Germinal center (tissue), 1 donor: Measurements from ENCODE around the gene SPPL3.
"Not testable (repeated sequence)": the region's sequence is repeated elsewhere in the genome, so short reads cannot be mapped to it uniquely, and the experiment has no call there.

Experiments
- DNase-seq: peaks from one replicate; pipeline ENCODE4 v3.0.0; 2012; ENCODE audit warnings: mixed read lengths, low spot score

The SPPL3 gene, protein sequence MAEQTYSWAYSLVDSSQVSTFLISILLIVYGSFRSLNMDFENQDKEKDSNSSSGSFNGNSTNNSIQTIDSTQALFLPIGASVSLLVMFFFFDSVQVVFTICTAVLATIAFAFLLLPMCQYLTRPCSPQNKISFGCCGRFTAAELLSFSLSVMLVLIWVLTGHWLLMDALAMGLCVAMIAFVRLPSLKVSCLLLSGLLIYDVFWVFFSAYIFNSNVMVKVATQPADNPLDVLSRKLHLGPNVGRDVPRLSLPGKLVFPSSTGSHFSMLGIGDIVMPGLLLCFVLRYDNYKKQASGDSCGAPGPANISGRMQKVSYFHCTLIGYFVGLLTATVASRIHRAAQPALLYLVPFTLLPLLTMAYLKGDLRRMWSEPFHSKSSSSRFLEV

DNA sequence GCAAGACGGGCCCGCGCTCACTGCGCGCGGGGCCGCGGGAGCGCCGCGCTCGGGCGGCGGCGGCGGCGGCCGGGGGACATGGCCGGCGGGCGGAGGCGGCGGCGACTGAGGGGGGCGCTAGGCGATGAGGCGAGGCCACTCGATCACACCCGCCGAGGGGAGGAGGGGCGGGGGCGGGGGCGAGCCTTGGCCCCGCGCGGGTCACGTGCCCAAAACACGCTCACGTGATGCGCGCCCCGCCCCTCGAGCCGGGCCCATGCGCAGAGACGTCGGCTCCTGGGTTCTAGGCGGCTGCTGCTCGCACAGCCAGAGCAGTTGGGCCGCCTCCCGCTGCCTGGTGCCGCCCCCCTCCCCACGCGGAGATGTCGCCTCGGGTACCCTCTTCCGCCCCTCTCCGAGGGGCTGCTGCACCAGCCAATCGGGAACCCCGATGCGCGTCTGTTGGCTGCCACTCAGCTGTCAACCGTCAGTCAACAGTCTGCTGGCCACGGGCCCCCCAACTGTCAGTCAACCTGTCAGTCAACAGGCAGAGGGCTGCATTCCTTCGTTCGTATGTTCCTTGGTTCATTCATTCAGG lies at the start of gene SPPL3:
SPPL3 (minus strand) TSS at position 162 of the 577 bp plus-strand sequence. CDS start 491 bp downstream, outside the sequence.
- peak; percentile 95 for DNase-seq

DNA sequence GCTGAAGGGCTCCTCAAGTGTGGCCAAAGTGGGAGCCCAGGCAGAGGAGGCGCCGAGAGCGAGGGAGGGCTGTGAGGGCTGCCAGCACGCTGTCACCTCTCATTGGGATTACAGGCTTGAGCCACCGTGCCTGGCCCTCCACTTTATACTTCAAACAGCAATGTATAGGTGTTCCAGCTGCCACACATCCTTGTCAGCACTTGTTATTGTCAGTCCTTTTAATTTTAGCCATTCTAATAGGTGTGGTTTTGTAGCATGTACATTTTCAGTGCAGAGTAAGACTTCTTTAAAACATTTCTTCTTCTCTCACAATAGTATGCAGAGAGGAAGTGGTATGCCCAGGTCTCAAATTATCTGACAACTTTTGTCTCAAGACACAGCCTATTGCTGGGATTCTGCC lies 46.6 kb upstream of the SPPL3 start:
- DNase-seq: no peak

DNA sequence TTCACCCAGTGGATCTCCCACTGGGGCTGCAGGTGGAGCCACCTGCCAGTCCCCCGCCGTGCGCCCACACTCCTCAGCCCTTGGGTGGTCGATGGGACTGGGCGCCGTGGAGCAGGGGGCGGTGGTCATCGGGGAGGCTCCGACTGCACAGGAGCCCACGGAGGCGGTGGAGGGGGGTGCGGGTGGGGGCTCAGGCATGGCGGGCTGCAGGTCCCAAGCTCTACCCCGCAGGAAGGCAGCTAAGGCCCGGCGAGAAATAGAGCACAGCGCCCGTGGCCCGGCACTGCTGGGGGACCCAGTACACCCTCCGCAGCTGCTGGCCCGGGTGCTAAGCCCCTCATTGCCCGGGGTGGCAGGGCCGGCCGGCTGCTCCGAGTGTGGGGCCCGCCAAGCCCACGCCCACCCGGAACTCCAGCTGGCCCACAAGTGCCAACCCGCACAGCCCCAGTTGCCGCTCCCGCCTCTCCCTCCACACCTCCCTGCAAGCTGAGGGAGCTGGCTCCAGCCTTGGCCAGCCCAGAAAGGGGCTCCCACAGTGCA lies 46.2 kb upstream of the SPPL3 start:
- not testable (repeated sequence) for DNase-seq

DNA sequence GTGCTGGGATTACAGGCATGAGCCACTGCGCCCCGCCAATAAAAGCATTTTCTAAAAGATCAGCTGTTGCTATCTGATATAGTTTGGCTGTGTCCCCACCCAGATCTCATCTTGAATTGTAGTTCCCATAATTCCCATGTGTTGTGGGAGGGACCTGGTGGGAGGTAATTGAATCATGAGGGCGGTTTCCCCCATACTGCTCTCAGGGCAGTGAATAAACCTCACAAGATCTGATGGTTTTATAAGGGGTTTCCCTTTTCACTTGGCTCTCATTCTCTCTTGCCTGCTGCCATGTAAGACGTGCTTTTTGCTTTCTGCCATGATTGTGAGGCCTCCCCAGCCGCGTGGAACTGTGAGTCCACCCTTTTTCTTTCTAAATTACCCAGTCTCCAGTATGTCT lies 41.4 kb upstream of the SPPL3 start:
- not testable (repeated sequence) for DNase-seq

DNA sequence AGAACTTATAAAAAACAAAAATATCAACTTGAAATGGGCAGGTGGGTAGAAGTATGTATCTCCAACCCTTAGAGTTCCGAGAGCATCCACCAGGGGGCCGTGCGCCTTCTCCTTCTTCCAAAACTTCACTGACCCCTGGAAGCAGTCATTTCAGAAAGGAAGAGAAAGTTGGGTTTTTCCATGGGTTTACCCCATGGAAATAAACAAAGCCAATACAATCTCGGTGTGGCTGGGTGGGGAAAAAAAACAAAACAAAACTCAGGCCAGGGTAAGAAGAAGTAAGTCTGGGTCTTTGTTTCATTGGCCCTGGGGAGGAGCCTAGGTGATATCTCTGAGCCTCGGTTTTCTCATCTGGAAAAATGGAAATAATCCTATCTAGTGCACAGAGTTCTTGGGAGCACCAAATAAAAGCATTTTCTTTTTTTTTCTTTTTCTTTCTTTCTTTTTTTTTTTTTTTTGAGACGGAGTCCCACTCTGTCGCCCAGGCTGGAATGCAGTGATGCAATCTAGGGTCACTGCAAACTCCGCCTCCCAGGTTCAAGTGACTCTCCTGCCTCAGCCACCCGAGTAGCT lies 40.6 kb upstream of the SPPL3 start:
- DNase-seq: peak; percentile 67

DNA sequence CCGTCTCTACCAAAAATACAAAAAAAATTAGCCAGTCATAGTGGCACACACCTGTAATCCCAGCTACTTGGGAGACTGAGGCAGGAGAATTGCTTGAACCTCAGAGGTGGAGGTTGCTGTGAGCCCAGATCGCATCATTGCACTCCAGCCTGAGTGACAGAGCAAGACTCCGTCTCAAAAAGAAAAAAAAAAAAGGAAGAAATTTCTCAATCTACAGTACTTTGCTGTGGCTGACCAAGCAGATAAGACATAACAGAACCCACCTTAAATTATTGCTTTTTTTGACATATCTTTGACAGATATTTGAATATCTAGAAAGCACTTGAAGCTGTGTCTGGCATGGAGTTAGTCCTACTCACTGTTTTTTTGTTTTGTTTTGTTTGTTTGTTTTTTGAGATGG lies 39.3 kb upstream of the SPPL3 start:
- DNase-seq: no peak

DNA sequence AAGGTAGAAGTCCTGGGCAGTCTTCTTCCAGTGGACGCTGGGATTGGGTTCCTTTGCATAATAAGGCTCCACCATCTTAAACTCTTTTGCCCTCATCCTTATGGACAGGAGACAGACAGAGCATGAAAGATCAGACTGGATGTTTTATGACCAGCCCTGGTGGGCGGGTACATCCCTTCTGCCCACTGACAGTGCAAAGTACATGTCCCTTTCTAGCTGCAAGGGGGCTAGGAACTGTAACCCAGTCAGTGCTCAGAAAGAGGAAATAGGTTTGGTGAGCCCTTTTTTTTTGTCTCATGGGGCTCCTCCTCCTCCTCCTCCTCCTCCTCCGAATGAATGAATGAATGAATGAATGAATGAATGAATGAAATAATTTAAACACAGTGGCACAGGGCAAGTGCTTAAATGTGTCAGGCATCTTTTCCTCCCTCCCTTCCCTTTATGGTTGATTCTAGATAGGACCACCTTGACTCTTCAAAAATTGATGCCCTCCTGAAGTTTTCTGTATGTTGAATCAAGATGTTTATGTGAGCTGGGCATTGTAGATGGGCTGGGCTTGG lies 37.8 kb upstream of the SPPL3 start:
- DNase-seq: no peak

DNA sequence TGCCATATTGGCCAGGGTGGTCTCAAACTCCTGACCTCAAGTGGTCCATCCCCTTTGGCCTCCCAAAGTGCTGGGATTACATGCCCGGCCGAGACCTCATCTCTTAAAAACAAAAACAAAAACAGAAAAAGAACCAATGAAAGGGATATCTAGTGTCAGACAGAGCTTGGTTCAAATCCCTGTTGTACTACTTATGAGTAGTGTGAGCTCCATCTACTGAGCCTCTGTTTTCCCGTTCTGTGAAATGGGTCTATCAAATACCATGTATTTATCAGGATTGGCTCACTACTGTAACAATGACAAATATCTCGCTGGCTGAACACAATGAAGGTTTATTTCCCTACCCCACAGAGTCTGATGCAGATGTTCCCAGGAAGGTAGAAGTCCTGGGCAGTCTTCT lies 37.3 kb upstream of the SPPL3 start:
- DNase-seq: no peak

DNA sequence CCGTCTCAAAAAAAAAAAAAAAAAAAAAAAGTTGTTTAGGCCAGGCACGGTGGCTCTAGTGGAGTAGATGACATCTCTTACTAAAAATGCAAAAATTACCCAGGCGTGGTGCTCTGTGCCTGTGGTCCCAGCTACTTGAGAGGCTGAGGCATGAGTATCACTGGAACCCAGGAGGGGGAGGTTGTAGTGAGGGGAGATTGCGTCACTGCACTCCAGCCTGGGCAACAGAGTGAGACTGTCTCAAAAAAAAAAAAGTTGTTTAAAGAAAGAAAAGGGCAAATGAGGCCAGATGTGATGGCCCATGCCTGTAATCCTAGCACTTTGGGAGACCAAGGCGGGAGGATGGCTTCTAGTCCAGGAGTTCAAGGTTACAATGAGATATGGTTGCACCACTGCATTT lies 36.6 kb upstream of the SPPL3 start:
- DNase-seq: no peak

DNA sequence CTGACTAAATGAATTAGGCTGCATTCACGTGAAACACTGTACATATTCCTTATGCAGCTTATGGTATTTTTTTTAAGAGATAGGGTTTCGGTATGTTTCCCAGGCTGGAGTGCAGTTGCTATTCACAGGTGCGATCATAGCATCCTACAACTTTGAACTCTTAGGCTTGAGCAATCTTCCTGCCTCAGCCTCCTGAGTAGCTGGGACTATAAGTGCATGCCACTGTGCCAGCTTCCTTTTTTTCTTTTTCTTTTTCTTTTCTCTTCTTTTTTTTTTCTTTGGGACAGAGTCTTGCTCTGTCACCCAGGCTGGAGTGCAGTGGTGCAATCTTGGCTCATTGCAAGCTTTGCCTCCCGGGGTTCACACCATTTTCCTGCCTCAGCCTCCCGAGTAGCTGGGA lies 35.8 kb upstream of the SPPL3 start:
- DNase-seq: no peak

DNA sequence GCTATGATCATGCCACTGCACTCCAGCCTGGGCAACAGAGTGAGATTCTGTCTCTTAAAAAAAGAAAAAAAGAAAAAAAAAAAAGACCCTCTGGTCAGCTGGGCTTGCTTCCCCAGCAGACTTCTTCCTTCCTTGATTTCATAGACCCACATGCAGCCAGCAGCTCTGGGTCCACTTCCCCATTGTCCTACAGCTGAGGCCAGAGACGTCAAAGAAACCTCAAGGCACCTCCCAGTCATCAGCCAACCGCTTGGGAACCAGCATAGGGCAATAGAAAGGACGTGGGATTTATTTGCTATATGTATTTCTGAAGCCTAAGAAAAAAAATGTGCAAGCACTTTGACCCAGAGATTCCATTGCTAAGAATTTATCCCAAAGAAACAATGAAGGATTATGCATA lies 35.4 kb upstream of the SPPL3 start:
- no peak for DNase-seq

DNA sequence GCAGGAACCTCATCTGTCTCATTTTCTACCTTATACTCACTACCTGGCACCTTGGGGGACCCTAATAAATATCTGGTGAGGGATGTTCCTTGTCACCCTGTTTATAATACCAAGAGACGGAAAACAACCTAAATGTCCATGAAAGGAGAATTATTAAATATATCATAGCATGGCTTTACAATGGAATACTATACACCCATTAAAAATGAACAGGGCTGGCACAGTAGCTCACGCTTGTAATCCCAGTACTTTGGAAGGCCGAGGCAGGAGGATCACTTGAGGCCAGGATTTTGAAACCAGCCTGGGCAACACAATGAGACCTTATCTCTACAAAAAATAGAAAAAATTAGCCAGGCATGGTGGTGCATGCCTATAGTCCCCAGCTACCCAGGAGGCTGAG lies 34.3 kb upstream of the SPPL3 start:
- no peak for DNase-seq

DNA sequence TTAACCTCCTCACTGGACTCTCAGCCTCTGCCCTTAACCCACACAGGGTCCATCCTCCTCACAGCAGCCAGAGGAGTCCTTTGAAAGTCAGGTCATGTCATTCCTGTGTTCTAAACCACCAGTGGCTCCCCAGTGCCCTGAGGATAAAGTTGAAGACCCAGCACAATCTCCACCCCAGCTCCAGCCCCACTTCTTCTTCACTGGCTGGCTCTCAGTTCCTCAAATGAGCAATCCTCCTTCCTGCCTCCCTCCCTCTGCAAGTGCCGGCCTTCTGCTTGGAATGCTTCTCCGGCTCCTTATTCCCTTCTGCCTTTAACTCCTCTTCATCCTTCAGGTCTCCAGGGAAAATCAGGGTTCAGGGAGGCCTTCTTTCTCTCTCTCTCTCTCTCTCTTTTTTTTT lies 32.0 kb upstream of the SPPL3 start:
- no peak for DNase-seq

DNA sequence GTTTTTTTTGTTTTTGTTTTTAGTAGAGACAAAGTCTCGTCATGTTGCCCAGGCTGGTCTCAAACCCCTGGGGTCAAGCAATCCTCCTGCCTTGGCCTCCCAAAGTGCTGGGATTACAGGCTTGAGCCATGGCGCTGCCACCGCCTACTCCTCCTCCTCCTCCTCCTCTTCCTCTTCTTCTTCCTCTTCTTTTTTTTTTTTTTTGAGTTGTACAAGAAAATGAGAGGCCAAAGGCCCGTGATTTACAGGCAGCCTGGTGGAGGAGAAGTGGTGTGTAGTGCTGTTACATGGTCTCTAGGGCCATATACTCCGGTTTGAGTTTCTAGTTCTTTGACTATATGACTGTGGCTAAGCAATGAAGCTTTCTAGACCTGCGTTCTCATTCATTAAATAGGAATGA lies 29.6 kb upstream of the SPPL3 start:
- no peak for DNase-seq

DNA sequence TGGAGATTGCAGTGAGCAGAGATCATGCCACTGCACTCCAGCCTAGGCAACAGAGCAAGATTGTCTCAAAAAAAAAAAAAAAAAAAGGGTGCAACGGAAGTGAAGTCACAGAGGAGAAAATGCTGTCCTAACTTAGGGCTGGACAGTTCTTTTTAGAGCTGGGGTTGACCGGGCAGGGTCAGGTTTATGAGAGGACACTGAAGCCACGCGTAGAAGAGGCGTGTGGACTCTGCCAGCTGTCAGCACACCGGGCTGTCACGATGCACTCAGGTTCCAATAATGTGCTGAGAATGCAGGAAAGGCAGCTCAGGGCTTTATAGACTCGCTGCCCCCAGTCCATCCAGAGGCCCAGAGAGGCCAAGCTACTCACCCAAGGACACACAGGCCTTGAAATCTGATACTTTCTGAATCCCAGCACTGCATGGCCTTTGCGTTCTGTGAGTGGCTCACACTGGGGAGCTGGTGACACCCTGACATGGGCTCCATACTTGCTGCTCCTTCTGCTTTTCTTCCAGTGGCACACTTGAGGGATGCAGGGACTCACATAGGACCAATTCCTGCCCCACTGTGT lies 28.9 kb upstream of the SPPL3 start:
- no peak for DNase-seq

DNA sequence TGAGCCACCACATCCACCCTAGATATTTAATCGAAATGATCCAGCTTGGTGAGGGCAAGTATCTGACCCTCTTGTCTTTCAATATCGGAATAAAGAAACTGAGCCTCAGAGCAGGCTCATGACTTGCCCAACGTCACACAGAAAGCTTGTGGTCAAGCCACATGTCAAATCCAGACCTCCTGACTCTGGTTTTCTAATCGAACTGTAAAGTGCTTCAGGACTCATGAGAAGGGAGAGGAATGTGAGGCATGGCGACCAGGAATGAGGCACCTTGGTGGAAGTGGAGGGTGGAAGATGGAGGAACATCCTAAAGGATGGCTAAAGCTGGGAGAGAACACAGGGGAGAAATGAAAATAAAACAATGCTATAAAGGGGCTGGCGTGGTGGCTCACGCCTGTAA lies 27.9 kb upstream of the SPPL3 start:
- no peak for DNase-seq

DNA sequence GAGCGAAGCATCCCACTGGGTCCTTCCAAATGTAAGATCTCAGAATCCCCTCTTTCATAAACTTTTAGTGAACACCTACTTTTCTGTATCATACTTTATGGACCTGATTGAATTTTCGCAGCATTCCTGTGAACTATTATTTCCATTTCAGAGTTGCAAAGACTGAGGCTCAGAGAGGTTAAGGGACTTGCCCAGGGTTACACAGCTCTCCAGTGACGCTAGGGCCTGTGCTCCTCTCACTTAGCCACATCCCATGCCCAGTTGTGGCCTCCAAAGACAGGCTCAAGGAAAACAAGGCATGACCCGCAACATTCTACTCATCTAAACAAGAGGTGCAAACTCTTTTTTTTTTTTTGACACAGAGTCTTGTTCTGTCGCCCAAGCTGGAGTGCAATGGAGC lies 25.9 kb upstream of the SPPL3 start:
- DNase-seq: no peak

DNA sequence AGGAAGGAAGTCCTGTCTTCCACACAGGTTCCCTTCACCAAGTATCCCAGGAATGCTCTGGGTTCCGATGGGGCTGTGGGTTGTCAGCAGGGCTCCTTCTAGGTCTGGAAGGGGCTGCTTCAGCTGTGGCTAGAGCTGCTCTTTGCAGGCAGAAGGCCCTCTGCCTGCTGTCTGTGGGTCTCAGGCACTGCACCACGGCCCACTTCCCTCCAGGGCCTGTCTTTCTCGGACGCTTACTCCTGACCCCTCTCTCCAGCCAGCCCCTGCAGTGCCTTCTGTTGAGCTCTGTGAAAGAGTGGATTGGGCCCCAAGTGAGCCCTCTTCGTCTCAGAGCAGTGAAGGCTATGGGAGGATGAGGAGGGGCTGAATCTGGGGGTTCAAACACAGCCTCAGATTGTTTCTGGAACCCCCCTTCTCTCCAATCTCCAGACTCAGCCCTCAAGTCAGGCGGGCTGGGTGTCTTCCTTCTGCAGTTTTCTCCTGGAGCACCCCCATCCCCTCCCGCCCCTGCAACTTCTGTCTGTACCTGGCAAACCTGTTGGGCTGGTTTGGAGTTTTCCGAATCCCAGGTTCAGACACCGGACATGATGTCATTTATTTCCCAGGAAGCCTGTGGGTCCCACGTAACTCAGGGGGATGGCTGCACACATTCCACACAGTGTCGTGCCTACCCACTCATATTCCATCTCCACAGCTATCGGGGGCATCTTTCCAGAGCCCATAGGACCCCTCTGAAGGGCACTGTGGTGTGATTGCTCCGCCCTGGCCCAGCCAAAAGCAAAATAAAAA lies 24.9 kb upstream of the SPPL3 start:
- no peak for DNase-seq

DNA sequence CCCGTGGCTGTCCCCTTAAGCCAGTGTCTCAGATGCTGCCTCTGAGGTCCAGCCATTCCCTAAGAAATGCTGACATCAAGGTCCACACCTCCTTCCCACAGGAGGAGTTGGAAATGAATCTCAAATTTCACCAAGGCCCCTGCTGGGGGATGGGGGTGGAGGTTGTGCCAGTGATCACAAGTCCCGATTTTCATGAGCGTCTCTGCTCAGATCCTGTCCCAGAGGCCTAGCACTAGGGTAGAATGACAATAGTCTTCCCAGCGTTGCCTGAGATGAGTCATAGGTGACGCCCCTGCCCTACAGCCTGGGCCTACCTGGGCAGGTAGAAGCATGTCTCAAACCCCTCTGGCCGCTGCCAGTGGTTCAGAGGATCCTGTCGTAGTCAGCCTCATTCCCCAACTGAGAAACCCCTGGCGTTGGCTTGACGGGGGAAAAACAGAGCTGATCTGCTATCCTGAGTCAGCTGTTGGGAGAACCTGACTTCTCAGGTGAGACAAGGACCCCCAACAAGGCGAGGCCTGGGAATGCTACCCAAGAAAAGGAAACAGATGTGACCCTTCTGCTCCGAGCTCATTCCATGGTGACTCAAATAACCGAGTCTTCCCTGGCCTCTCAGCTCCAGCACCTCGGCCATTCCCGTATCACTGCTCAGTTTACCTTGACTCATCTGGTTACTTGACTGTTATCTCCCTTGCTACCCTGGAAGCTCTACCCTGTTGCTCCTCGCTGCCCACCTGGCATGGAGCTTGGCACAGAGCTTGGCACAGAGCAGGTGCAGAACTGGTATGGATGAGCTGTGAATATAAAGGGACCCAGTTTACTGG lies 21.8 kb upstream of the SPPL3 start:
- DNase-seq: no peak

DNA sequence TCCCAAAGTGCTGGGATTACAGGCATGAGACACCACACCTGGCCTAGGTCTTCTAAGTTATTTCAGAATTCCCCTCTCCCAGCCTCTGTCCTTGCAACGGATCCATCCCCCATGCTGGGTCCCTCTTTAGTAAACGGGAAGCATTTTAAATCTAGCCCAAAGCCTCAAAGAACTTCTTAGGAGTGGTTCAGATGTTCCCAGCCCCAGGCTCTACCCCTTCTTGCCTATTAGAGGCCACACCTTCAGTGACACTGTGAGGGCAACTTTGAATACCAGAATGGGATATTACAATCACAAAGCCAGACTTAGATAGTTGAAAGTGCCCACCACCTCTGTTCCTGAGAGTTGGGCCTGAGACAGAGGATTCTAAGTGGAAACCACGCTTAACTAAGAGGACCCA lies 18.1 kb upstream of the SPPL3 start:
- no peak for DNase-seq

DNA sequence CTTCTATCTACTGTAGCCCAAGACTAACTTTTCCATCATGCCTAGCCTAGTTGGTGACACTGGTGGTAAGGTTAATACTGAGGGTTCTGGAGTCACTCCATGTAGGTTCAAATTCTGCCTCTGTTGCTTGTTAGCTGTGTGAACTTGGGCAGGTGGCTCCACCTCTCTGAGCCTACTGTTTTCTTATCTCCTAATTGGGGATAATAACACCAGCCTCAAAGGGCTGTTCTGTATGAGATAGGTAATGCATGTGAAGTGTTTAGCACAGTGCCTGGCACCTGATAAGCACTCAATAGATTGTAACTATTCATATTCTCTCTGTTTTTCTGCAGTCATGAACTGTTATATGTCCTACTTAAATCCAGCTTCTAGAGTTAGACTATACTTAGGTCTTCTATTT lies 17.5 kb upstream of the SPPL3 start:
- DNase-seq: no peak
